NAMALWA (cell line): ENCODE results near the gene MRGPRE.
"Not testable (repeated sequence)": the region's sequence is repeated elsewhere in the genome, so short reads cannot be mapped to it uniquely, and the experiment has no call there.

Experiments
- DNase-seq: peaks from one replicate; pipeline ENCODE4 v3.0.0-alpha.2; 2015; ENCODE audit warnings: low spot score

The MRGPRE gene, protein sequence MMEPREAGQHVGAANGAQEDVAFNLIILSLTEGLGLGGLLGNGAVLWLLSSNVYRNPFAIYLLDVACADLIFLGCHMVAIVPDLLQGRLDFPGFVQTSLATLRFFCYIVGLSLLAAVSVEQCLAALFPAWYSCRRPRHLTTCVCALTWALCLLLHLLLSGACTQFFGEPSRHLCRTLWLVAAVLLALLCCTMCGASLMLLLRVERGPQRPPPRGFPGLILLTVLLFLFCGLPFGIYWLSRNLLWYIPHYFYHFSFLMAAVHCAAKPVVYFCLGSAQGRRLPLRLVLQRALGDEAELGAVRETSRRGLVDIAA

DNA sequence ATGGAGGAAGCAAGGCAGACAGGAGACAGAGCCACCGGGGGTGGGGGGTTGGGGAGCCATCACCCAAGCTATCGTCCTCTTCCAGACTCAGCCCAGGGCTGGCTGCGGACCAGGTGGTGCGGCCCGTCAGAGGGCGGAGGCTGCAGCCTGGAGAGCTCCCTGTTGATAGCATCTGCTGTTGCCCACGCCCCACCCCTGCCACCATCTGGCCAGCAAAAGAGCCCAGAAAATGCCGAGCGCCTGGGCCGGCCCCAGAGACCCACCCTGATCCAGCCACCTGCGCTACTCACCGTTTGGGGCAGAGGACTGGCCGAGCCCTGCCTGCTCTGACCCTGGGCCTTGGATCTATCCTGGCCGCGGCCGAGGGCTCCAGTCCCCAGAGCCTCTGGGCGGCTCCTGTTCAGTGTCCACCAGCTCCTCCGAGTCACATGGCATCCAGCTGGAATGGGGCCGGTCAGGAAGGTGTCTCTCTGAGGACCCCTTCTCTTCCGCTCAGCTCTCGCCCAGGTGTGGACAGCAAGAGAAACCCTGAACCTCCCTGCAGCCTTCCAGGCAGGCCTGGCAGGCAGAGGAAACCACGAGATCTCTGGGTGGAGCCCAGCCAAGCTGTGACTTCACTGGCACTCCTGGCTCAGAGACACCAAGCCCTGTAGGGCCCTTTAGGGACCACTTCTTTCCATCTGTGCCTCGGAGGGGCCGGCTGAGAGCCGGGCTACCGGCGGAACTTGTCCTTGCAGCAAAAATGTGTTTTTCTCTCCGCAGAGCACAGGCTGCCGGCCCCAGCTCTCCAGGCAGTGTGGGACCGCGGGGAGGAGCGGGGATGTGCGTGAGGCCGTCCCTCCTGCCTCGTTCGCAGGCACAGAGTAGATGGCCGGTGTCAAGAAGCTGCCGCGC lies at the start of gene MRGPRE:
MRGPRE (minus strand) TSS at position 567 of the 894 bp plus-strand sequence. CDS start 3,618 bp downstream, outside the sequence.
- DNase-seq = no peak

DNA sequence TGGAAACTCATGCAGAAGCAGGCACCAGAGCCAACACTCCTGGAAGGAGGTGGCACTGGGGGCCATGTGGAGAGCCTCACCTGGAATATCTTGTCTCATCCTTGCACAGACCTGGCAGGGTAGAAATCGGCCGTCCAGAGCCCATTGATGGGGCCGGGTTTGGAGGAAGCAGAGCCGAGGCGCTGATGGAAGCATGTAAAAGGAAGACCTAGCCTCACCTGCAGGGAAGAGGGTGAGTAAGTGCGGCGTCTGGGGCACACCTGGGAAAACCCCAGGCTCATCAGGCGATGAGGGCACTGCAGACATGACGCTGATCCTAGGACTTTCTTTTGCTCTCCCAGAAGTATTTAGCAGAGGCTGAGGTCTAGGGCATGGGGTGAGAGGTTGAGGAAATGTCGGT lies 48.9 kb upstream of the MRGPRE start:
- not testable (repeated sequence) for DNase-seq

DNA sequence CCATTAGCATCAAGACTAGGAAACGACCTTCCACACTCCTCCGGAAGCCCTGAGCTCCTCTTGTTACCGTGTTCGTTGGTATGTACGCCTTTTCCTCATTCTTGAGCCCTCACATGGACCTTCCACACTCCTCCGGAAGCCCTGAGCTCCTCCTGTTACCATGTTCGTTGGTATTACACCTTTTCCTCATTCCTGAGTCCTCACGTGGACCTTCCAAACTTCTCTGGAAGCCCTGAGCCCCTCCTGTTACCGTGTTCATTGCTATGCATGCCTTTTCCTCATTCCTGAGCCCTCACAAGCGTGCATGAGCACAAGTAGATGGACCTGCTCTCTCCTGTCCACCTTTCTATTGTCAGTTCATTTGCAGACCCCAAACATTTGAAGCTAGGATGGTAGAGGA lies 48.4 kb upstream of the MRGPRE start:
- not testable (repeated sequence) for DNase-seq

DNA sequence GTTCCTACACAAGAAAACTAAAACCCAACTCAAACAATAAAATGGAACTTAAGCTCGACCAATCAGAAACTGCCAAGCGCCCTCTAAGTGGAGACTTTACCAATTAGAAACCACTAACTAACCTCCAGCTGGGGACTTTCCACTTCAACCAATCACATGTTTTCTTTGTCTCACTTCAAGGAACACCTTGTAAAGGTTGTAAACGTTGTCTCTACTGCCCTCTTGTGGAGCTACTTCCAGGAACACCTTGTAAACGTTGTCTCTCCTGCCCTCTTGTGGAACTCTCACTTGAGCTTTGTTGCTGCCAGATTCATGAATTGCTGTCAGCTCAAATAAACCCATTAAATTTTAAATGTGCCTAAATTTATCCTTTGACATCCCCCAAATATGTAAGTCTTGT lies 46.7 kb upstream of the MRGPRE start:
- not testable (repeated sequence) for DNase-seq

DNA sequence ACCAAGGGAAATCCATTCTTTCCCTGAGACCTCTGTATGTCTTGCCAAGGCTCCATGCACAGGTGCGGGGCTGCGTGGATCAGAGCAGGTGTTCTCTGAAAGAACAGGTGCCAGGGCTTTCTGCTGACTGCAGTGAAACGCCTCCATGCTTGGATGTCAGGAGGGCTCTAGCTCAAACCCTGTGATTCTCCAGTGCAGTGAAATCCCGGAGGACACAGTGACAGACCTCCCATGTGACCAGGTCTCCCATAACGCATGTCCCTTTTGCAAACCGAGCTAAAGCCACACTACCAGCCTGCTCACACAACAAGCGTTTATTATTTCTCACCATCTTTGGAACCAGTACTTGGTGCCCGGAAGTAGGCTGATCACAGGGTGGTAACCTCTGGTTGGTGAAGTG lies 41.4 kb upstream of the MRGPRE start:
- DNase-seq = not testable (repeated sequence)

DNA sequence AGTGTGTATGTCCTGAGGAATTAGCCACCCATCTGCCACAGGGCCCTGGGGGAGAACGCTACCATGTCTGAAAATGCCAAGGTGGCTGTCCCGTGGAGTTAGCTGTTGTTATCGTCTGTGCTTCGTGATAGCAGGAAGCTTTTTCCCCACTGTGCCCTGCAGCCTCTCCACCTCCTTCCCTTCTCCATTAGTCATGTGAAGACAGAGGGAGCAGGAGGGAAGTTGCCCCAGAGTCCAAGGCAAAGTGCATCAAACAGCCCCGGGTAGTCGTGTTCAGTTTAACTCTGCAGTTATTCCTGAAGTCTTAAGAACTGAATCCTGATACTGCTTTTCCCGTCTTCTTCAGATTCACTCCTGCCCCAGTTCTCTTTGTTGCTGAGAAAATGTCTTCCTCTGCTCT lies 30.3 kb upstream of the MRGPRE start:
- DNase-seq = not testable (repeated sequence)

DNA sequence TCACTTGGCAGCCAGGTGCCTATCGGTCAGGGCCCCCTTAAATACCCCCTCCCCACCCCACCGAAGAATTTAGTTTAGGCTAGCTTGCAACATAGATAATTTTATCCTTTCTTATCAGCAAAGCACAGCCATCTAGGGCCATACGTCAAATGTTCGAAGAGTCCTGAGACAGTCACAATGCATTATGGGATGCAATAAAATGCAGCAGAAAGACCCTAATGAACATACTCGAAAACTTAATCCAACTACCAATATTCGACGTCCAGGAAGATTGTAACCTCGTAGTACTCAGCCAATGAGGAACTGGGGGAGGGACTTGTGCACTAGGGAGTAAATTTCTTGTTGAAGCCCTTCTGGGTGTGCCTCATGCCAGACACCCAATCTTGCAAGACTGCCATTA lies 29.6 kb upstream of the MRGPRE start:
- DNase-seq = not testable (repeated sequence)

DNA sequence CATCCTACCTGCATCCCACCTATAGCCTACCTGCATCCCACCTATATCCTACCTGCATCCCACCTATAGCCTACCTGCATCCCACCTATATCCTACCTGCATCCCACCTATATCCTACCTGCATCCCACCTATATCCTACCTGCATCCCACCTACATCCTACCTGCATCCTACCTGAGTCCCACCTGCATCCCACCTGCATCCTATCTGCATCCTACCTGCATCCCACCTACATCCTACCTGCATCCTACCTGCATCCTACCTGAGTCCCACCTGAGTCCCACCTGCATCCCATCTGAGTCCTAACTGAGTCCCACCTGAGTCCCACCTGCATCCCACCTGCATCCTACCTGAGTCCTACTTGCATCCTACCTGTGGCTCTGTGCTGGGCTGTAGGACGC lies 25.3 kb upstream of the MRGPRE start:
- not testable (repeated sequence) for DNase-seq

DNA sequence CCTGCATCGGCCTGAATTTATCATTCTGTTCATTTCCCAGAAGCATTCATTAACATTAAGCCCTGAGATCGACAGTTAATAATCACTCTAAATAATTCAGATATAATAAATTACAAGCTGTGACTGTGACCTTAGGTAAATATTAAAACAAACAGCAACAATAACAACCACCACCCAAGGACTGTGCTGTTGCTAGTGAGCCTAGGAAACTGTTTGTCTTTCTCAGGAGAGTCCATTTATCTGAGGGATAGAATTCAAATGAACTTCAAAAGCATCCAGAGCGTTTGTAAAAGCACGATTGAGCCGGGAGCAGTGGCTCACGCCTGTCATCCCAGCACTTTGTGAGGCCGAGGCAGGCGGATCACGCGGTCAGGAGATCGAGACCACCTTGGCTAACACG lies 23.0 kb upstream of the MRGPRE start:
- not testable (repeated sequence) for DNase-seq

DNA sequence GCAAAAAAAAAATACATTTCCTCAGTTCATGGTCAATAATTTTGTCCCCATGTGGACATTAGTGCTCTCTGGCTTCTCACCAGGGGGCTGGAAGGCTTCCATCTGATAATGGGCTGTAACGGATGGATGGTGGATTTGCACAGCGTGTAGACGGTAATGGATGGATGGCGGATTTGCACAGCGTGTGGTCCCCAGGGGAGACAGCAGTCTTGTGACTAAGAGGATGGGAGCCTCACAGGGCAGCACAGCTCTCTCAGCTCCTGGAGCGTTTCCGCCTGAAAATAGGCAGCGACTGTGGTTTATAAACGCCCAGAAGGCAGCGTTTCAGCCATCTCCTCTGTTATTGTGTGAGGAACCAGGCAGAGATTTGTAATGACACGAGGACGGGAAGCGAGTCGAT lies 22.6 kb upstream of the MRGPRE start:
- not testable (repeated sequence) for DNase-seq

DNA sequence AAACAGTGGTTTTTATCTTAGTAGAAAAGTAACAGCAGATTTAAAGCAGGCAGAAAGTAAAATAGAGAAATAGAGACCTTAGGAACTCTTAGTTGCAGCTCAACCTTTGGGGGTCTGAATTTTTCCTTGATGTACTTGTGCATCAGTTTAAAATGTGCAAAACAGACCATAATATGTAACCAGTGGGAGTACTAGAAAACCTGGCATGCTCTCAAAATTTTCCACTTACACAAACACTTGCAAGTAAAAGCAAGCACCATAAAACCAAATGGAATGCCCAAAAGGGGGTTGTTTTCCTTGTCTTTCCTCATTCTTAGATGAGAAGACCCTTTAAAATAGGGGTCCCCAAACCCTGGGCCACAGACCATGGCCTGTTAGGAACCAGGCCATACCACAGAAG lies 12.9 kb upstream of the MRGPRE start:
- no peak for DNase-seq

DNA sequence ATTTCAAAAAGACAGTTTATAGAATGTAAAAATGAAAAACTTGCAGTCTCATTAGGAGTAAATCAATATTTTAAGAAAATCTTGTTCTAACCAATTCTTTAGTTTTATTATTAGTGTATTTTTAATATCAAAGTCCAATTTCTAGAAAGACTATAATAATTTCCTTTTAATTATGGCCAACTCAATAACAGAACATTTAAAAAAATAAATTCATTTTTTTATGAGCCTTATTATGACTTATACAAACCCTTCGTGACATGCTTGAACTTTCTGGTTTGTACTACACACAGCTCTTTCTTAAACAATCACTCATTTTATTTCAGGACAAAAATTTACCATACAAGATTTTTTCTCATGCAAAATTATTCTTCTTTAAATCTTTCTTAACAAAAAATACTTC lies 11.7 kb upstream of the MRGPRE start:
- no peak for DNase-seq

DNA sequence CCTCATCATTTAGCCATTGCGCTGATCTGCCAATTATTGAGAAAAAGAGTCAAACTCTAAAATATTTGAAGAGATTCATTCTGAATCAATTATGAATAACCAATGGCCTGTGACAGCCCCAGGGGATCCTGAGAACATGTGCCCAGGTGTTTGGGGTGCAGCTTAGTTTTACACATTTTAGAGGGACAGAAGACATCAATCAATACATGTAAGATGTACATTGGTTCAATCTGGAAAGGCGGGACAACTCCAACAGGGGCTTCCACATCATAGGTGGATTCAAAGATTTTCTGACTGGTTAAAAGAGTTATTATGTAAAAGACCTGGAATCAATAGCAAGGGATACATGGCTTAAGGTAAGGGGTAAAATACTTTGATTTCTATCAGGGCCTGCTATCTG lies 4.9 kb upstream of the MRGPRE start:
- DNase-seq = no peak

DNA sequence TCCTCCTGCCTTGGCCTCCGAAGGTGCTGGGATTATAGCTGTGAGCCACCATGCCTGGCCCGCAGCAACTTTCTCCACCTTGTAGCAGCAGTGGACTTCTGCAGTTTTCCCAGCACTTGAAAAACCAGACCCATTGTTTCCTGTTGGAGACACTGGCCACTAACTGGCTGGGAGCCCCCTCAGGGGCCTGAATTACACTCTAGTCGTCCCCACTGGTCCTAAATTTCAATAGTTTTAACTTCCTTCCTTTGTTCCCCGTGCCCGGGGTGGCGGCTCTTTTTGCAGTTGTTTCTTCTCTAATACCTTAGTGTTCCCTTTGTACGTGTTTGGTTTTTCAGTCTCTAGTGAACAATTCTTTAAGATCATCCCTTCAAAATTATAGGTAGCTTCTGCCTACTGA lies 2.6 kb upstream of the MRGPRE start:
- DNase-seq = no peak

DNA sequence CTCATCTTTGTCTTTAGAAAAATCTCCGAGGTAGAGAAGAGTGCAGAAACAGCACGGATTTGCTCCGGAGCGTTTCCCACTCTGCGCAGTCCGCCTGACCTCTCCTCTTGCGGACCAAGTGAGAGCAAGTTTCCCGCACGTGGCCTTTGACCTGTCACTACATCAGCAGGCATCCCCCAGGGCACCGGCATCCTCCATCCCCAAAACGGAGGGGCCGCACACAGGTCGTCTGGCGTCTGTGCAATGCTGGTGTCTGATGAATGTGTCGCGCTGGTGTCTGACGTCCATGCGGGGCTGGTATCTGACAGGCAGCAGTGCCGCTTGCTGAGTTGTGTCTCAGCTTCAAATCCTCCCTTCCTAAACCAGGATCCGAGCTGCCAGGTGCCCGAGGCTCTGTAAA lies 739 bp upstream of the MRGPRE start:
- no peak for DNase-seq

DNA sequence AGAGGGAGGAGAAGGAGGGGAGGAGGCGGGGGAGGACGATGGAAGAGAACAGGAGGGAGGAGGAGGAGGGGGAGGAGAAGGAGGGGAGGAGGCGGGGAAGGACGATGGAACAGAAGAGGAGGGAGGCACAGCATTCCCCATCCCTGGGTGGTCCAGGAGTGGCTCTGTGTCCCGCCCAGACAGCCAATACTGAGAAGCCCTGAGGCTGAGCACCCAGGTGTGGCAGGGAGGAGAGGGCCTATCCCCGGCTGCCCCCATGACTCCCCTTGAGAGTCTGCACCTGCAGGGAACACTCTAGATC lies 717 bp downstream of the MRGPRE start:
- DNase-seq = no peak

DNA sequence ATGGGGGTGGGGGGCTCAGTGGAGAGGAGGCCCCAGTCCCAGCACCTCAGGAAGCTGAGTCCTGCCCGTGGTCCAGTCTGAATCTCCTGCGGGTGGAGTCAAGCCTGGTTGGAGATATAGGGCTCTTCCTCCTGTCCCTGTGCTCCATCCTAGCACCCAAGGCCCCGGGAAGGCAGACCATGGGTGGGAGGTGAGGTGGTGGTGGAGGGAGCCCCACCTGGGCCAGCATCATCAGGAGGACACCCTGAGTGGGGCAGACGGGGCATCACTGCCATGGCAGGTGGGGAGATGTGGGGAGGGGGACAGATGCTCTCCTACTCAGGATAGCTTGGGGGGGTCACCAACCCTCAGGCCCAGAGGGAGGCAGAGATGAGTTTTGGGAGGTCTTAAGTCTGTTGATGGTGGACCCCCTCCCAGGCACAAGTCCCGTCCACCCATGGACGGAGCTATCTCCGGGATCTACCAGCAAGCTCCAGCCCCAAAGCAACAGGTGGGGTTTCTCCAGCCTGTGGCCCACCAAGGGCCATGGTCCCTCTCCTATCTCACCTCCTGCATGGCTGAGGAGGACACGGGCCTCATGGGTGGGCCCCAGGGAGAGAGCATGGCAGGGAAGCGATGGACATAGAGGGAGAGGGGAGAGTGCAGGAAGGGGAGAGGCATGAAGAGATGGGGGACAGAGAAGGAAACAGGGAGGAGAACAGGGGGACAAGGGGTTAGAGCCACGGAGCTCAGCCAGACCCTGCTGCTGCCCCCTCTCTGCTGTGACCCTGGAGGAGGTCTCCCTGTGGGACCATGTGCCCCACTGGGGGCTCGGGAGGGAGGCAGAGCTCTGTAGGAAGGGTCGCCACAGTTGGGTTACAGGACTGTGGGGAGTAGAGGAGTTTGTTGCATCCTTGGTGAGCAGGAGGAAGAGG lies 1.3 kb downstream of the MRGPRE start:
- no peak for DNase-seq

DNA sequence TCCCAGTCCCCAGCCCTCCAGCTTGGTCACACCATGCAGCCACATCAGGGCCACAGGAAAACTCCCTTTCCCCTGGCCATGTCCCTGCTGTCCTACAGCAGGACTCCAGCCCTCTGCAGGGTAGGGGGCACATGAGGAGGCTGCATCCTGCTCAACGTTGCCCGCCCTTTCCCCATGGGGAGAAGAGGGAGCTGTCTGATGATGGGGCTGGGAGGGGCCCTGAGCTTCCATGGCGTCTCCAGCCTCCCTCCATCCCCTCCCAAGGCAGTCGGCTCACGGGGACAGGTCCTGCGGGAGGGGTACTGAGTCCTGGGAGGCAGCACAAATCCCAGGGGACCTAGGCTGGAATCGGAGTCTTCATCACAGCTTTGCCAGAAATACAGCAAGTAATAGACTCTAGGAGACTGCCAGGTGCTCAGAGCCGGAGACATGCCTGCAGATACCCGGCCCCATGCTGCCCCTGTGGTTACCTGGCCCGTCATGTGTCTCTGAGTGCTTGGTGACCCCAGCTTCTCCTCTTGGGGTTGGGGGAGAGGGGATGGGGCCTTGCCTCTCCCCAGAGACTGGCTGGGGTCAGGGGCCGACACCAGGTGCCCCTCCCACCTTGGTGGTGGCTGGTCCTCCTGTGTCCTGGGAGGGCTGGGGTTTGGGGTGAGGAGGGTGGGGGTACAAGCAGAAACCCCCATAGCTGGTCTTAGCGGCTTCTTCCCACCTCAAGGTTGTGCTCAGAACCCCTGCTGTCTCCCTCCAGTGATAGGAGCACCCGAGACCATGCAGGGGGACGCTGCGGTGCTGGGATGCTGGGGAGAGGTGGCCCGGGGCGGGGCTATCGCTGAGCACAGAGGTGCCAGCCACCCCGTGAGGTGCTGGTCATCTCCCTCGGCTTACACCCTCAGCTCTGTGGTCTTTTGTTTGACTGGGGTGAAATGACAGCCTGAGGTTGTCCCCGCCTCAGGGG lies 2.3 kb downstream of the MRGPRE start:
- DNase-seq = no peak

DNA sequence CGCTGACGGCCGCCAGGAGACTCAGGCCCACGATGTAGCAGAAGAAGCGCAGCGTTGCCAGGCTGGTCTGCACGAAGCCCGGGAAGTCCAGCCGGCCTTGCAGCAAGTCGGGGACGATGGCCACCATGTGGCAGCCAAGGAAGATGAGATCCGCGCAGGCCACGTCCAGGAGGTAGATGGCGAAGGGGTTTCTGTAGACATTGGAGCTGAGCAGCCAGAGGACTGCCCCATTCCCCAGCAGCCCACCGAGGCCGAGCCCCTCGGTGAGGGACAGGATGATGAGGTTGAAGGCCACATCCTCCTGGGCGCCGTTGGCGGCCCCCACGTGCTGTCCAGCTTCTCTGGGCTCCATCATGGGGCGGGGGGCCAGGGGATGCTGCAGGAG lies 3.8 kb downstream of the MRGPRE start:
- no peak for DNase-seq

DNA sequence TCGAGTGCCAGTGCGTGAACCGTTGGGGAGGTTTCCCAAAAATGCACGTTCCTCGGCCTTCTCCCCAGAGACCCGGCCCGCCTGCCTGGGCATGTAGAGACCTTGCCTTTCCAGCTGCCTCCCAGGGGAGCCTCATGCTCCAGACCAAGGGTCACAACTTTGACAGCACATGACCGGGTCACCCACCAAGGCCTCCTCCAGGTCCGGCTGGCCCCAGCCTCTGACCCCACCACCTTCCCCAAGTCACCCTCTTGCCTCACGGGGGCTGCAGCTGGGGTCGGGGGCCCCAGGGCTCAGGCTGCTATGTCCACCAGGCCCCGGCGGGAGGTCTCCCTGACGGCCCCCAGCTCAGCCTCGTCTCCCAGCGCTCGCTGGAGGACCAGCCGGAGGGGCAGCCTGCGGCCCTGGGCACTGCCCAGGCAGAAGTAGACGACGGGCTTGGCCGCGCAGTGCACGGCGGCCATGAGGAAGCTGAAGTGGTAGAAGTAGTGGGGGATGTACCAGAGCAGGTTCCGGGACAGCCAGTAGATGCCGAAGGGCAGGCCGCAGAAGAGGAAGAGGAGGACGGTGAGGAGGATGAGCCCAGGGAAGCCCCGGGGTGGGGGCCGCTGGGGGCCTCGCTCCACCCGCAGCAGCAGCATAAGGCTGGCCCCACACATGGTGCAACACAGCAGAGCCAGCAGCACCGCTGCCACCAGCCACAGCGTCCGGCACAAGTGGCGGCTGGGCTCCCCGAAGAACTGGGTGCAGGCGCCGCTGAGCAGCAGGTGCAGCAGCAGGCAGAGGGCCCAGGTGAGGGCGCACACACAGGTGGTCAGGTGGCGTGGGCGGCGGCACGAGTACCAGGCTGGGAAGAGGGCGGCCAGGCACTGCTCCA lies 4.4 kb downstream of the MRGPRE start:
- no peak for DNase-seq
